WTC11 (cell line): ENCODE data around the gene STKLD1. TPM values are rescaled to one million over a fixed set of nuclear protein-coding genes. Genes with fewer than 3 reads are reported as not detected.
"Not testable (repeated sequence)": the region's sequence is repeated elsewhere in the genome, so short reads cannot be mapped to it uniquely, and the experiment has no call there.

ENCODE experiments used
- ATAC-seq: fragments of 200-7000 bp; cut with Tn5 transposase; 2 replicates; pipeline ENCODE4 v1.10.0; 2021; ENCODE audit warnings: mild to moderate bottlenecking, moderate library complexity
- CTCF ChIA-PET: fragments of 300-600 bp; sonication (Branson Sonifier 250); formaldehyde crosslinking; loops from one replicate; lab custom pipeline; 2021; ENCODE audit warnings: antibody characterized with exemption; lab: Charles Lee
- POLR2A ChIA-PET: fragments of 350-600 bp; sonication (Branson Sonifier 250); formaldehyde crosslinking; loops from one replicate; lab custom pipeline; 2021; ENCODE audit warnings: antibody characterized with exemption; lab: Charles Lee
- DNase-seq: peaks from one replicate; pipeline ENCODE4 v3.0.0; 2021; ENCODE audit warnings: low spot score
- H3K27ac Mint-ChIP-seq: 2 replicates; pipeline ENCODE4 v1.8.0; 2021; ENCODE audit warnings: mixed read lengths
- H3K27me3 Mint-ChIP-seq: 2 replicates; pipeline ENCODE4 v1.8.0; 2021; ENCODE audit warnings: low read depth, mild to moderate bottlenecking, moderate library complexity, mixed read lengths
- H3K36me3 Mint-ChIP-seq: 2 replicates; pipeline ENCODE4 v1.8.0; 2021; ENCODE audit warnings: mixed read lengths
- H3K4me1 Mint-ChIP-seq: 2 replicates; pipeline ENCODE4 v1.8.0; 2022; ENCODE audit warnings: mixed read lengths
- H3K4me3 Mint-ChIP-seq: 2 replicates; pipeline ENCODE4 v1.8.0; 2021; ENCODE audit warnings: mild to moderate bottlenecking, moderate library complexity, mixed read lengths
- H3K9me3 Mint-ChIP-seq: 2 replicates; pipeline ENCODE4 v1.8.0; 2021; ENCODE audit warnings: mixed read lengths
- ATF3 ChIP-seq: sonication (generic); formaldehyde crosslinking; conservative IDR thresholded peaks from 2 replicates; pipeline ENCODE4 v1.8.1; 2022; ENCODE audit warnings: mild to moderate bottlenecking, missing genetic modification reagents
- CREB1 ChIP-seq: sonication (generic); formaldehyde crosslinking; IDR thresholded peaks from 2 replicates; pipeline ENCODE4 v1.8.0; 2023; ENCODE audit warnings: mild to moderate bottlenecking, missing genetic modification reagents
- FOXP1 ChIP-seq: sonication (generic); formaldehyde crosslinking; IDR thresholded peaks from 2 replicates; pipeline ENCODE4 v1.8.0; 2022; ENCODE audit warnings: missing genetic modification reagents, mild to moderate bottlenecking, moderate library complexity, borderline replicate concordance
- HMGXB4 ChIP-seq: sonication (generic); formaldehyde crosslinking; IDR thresholded peaks from 2 replicates; pipeline ENCODE4 v1.8.1; 2023; ENCODE audit warnings: mild to moderate bottlenecking, moderate library complexity, missing genetic modification reagents
- MXD4 ChIP-seq: fragments of 250-450 bp; sonication (Bioruptor Pico); IDR thresholded peaks from 2 replicates; pipeline ENCODE4 v1.8.0; 2021; ENCODE audit warnings: mild to moderate bottlenecking, moderate library complexity, borderline replicate concordance
- NR3C1 ChIP-seq: sonication (generic); formaldehyde crosslinking; conservative IDR thresholded peaks from 2 replicates; pipeline ENCODE4 v1.8.1; 2023; ENCODE audit warnings: low read depth, mild to moderate bottlenecking, missing genetic modification reagents
- PRRX2 ChIP-seq: fragments of 250-450 bp; sonication (Bioruptor Pico); IDR thresholded peaks from 2 replicates; pipeline ENCODE4 v1.8.0; 2021; ENCODE audit warnings: mild to moderate bottlenecking
- ZMAT4 ChIP-seq: fragments of 250-450 bp; sonication (Bioruptor Pico); IDR thresholded peaks from 2 replicates; pipeline ENCODE4 v1.9.0; 2021; ENCODE audit warnings: mild to moderate bottlenecking
- ZNF121 ChIP-seq: sonication (generic); formaldehyde crosslinking; IDR thresholded peaks from 2 replicates; pipeline ENCODE4 v1.8.0; 2023; ENCODE audit warnings: missing genetic modification reagents
- ZNF219 ChIP-seq: sonication (generic); formaldehyde crosslinking; IDR thresholded peaks from 2 replicates; pipeline ENCODE4 v1.8.0; 2023; ENCODE audit warnings: missing genetic modification reagents, mild to moderate bottlenecking, borderline replicate concordance
- ZNF263 ChIP-seq: sonication (generic); formaldehyde crosslinking; IDR thresholded peaks from 2 replicates; pipeline ENCODE4 v1.8.1; 2022; ENCODE audit warnings: low read depth, mild to moderate bottlenecking, moderate library complexity, missing genetic modification reagents
- ZNF425 ChIP-seq: fragments of 250-450 bp; sonication (Bioruptor Pico); conservative IDR thresholded peaks from 2 replicates; pipeline ENCODE4 v1.9.0; 2021; ENCODE audit warnings: mild to moderate bottlenecking
- total RNA-seq: library from RNA; stranded (reverse); gene quantifications from 3 replicates; pipeline ENCODE4 v1.2.3, GENCODE V29; 2021

STKLD1 gene
- total RNA-seq, 1 experiment from 2014 or later = 0.98 TPM

GRCh38 chr9:133375116-133375723, 946 bp upstream of the STKLD1 start:
- TF ChIP-seq CREB1 (CRISPR knock-in tag) = no peak
- TF ChIP-seq HMGXB4 (CRISPR knock-in tag) = 0 out of 2 replicates have a peak, but pooled peaks have one; percentile 17
- Mint-ChIP-seq H3K4me1 (peaks cover 17% of the 10 kb centered on the region), H3K9me3 (peaks cover 4% of the 10 kb centered on the region), H3K36me3 (peaks cover 25% of the 10 kb centered on the region), H3K27ac (peak overlapping the region; percentile 96), H3K27me3 (peaks cover 30% of the 10 kb centered on the region), H3K4me3 (peak overlapping the region; percentile 98)
- DNase-seq = peak; percentile 35
- POLR2A ChIA-PET = interaction anchor here (1.0 kb wide), 1 partner anchor 27 kb away, joined by 3 read pairs; the partner anchor contains the start of genes MED22 and RPL7A
- CTCF ChIA-PET = interaction anchor here (0.6 to 1.3 kb wide), 4 partner anchors 27 to 231 kb away, joined by 3 to 5 read pairs (median 4); partner anchors contain the start of genes MED22 and RPL7A
- peak; percentile 3 for ATAC-seq

- H3K36me3 Mint-ChIP-seq, ATAC-seq, DNase-seq, POLR2A ChIA-PET, H3K27ac Mint-ChIP-seq, H3K9me3 Mint-ChIP-seq: not testable (repeated sequence)
- Mint-ChIP-seq H3K4me3 (peak overlapping the region; percentile 53), H3K4me1 (peaks cover 15% of the 10 kb centered on the region), H3K27me3 (peaks cover 30% of the 10 kb centered on the region)
- CTCF ChIA-PET = interaction anchor here (0.6 to 2.3 kb wide), 8 partner anchors 19 to 109 kb away, joined by 3 to 11 read pairs (median 4); partner anchors contain the start of genes ADAMTS13 and CACFD1
Observed at GRCh38 chr9:133377280-133377679, 1.1 kb downstream of the STKLD1 start.

DNA sequence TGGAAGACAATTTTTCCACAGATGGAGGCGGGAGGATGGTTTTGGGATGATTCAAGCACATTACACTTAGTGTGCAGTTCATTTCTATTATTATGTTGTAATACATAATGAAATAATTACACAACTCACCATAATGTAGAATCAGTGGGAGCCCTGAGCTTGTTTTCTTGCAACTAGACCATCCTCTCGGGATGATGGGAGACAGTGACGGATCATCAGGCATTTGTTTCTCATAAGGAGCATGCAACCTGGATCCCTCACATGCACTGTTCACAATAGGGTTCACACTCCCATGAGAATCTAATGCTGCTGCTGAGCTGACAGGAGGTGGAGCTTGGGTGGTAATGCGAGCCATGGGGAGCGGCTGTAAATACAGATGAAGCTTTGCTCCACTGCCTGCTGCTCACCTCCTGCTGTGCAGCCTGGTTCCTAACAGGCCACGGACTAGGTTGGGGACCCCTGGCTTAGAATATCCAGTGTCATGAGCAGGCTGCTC, 1.6 kb downstream of the STKLD1 start:
- ChIA-PET POLR2A (interaction anchor here (1.1 kb wide), 1 partner anchor 30 kb away, joined by 3 read pairs; the partner anchor contains the start of gene MED22), CTCF (interaction anchor here (0.9 to 2.3 kb wide), 7 partner anchors 17 to 109 kb away, joined by 3 to 11 read pairs (median 5); partner anchors contain the start of gene CACFD1)
- Mint-ChIP-seq H3K4me3 (no peak overlapping the region; the same call in 1 of the 2 replicates), H3K4me1 (peaks cover 15% of the 10 kb centered on the region), H3K27me3 (peaks cover 30% of the 10 kb centered on the region), H3K36me3 (peaks cover 3% of the 10 kb centered on the region; the same call in 1 of the 2 replicates), H3K9me3 (peaks cover 4% of the 10 kb centered on the region), H3K27ac (no peak overlapping the region)
- ATAC-seq (no peak), DNase-seq (no peak)
- TF ChIP-seq NR3C1 = no peak
- no peak for TF ChIP-seq MXD4 (CRISPR knock-in tag)
- TF ChIP-seq ATF3 (CRISPR knock-in tag) = no peak
- no peak for TF ChIP-seq PRRX2 (CRISPR knock-in tag)
- TF ChIP-seq FOXP1 = no peak
- no peak for TF ChIP-seq ZNF263 (CRISPR knock-in tag)
- TF ChIP-seq ZNF121 (CRISPR knock-in tag) = no peak
- no peak for TF ChIP-seq ZNF219 (CRISPR knock-in tag)
- TF ChIP-seq ZNF425 (CRISPR knock-in tag) = no peak

- peaks cover 30% of the 10 kb centered on the region for H3K27me3 Mint-ChIP-seq
- DNase-seq = no peak
- peaks cover 15% of the 10 kb centered on the region for H3K4me1 Mint-ChIP-seq
- H3K4me3 Mint-ChIP-seq = no peak overlapping the region
- no peak for ATAC-seq
- ChIA-PET POLR2A (interaction anchor here (1.1 kb wide), 1 partner anchor 31 kb away, joined by 3 read pairs; the partner anchor contains the start of gene MED22), CTCF (interaction anchor here (0.9 to 2.3 kb wide), 4 partner anchors 16 to 81 kb away, joined by 3 to 11 read pairs (median 4); partner anchors contain the start of gene CACFD1)
- H3K9me3 Mint-ChIP-seq = peaks cover 4% of the 10 kb centered on the region
- peaks cover 3% of the 10 kb centered on the region; the same call in 1 of the 2 replicates for H3K36me3 Mint-ChIP-seq
- no peak for TF ChIP-seq ZMAT4
- H3K27ac Mint-ChIP-seq = no peak overlapping the region
Observed at GRCh38 chr9:133378408-133378962, 2.3 kb downstream of the STKLD1 start.
